GM12878 (cell line): ENCODE results near the gene SERPINB4. TPM values are rescaled to one million over a fixed set of nuclear protein-coding genes. Genes with fewer than 3 reads are reported as not detected.

ENCODE experiments used
- ATAC-seq: fragments of 200-7000 bp; cut with Tn5 transposase; 3 replicates; pipeline ENCODE4 v1.9.1; 2020; ENCODE audit warnings: mild to moderate bottlenecking, moderate library complexity
- BruUV-seq: library from RNA; stranded (reverse); fragments of 400-500 nt; replicated peaks from 2 replicates; lab custom pipeline; 2021; lab: Mats Ljungman, UMichigan
- CTCF ChIA-PET: fragments of 300-600 bp; sonication (Branson Sonifier 250); formaldehyde crosslinking; extraction: SDS; loops from one replicate; lab custom pipeline; 2021; ENCODE audit warnings: inconsistent platforms; lab: Yijun Ruan, JAX
- POLR2A ChIA-PET: fragments of 350-600 bp; formaldehyde crosslinking; extraction: SDS; loops from one replicate; lab custom pipeline; 2021; ENCODE audit warnings: inconsistent platforms; lab: Charles Lee
- RAD21 ChIA-PET: fragments of 300-600 bp; sonication (Branson Sonifier 250); formaldehyde crosslinking; loops from one replicate; lab custom pipeline; 2023; ENCODE audit warnings: antibody characterized with exemption; ENCODE audit not compliant: unreplicated experiment; lab: Charles Lee
- SMC1A ChIA-PET: fragments of 300-600 bp; sonication (Branson Sonifier 250); formaldehyde crosslinking; loops from one replicate; lab custom pipeline; 2023; ENCODE audit not compliant: unreplicated experiment, uncharacterized antibody; lab: Charles Lee
- DNase-seq: peaks from one replicate; pipeline ENCODE4 v3.0.0-alpha.2; 2011; ENCODE audit warnings: low read depth, low spot score
- FAIRE-seq: peaks from 3 replicates; lab custom pipeline; 2011; peaks lifted over from hg19 to GRCh38; lab: Jason Lieb, UNC
- H2AFZ ChIP-seq: 2 replicates; pipeline ENCODE4 v1.6.0; 2011; ENCODE audit warnings: low read depth, low read length, control low read depth; ENCODE audit not compliant: control insufficient read depth
- H3K27ac ChIP-seq: 2 replicates; pipeline ENCODE4 v1.5.1; 2011; ENCODE audit warnings: control low read depth; ENCODE audit not compliant: control insufficient read depth, insufficient read depth
- H3K27me3 ChIP-seq, 2 experiments: replicated peaks in 1 of 2; 2 replicates each; pipeline versions ENCODE4 v1.6.0 to v1.6.1; 2011; ENCODE audit warnings: low read length in 1 of 2; ENCODE audit not compliant: control insufficient read depth in 2 of 2, insufficient read depth in 2 of 2
- H3K36me3 ChIP-seq, 2 experiments: 2 replicates each; pipeline ENCODE4 v1.5.1; 2011; ENCODE audit warnings: low read length in 1 of 2; ENCODE audit not compliant: control insufficient read depth in 2 of 2, insufficient read depth in 2 of 2
- H3K4me1 ChIP-seq: 2 replicates; pipeline ENCODE4 v1.6.1; 2011; ENCODE audit warnings: mild to moderate bottlenecking, low read length, moderate library complexity, mixed read lengths; ENCODE audit not compliant: control insufficient read depth, insufficient read depth
- H3K4me2 ChIP-seq: 2 replicates; pipeline ENCODE4 v1.6.0; 2011; ENCODE audit warnings: control low read depth; ENCODE audit not compliant: control insufficient read depth, insufficient read depth
- H3K4me3 ChIP-seq: fragments of 200-600 bp; sonication (generic); 2 replicates; pipeline ENCODE4 v1.5.1; 2016
- H3K79me2 ChIP-seq: 2 replicates; pipeline ENCODE4 v1.6.0; 2011; ENCODE audit warnings: low read length; ENCODE audit not compliant: control insufficient read depth, insufficient read depth
- H3K9ac ChIP-seq: 2 replicates; pipeline ENCODE4 v1.8.0; 2011; ENCODE audit warnings: low read length, control low read depth, mixed read lengths; ENCODE audit not compliant: control insufficient read depth, insufficient read depth
- H3K9me3 ChIP-seq: replicated peaks from 3 replicates; pipeline ENCODE4 v1.5.1; 2011; ENCODE audit warnings: mild to moderate bottlenecking, low read length; ENCODE audit not compliant: control insufficient read depth, insufficient read depth
- H4K20me1 ChIP-seq: 2 replicates; pipeline ENCODE4 v1.6.0; 2011; ENCODE audit not compliant: control insufficient read depth, insufficient read depth
- ATF7 ChIP-seq: fragments of 450-650 bp; IDR thresholded peaks from 2 replicates; pipeline ENCODE4 v1.6.1; 2016; ENCODE audit warnings: low read depth, mild to moderate bottlenecking
- BCL11A ChIP-seq: IDR thresholded peaks from 2 replicates; pipeline ENCODE4 v1.6.1; 2011; ENCODE audit warnings: low read depth, low read length
- BRCA1 ChIP-seq: IDR thresholded peaks from 2 replicates; pipeline ENCODE4 v1.6.1; 2011; ENCODE audit warnings: low read depth, low read length, improper control_type of control experiment
- CHD2 ChIP-seq: IDR thresholded peaks from 2 replicates; pipeline ENCODE4 v1.6.1; 2011; ENCODE audit warnings: low read depth, low read length, improper control_type of control experiment, borderline replicate concordance
- CREB1 ChIP-seq: IDR thresholded peaks from 2 replicates; pipeline ENCODE4 v1.6.1; 2012; ENCODE audit warnings: low read depth, mild to moderate bottlenecking, inconsistent platforms
- EP300 ChIP-seq, 2 experiments: fragments of 150-350 bp in 1 of 2; IDR thresholded peaks; 2 replicates each; pipeline ENCODE4 v1.6.1; 2011 to 2012; ENCODE audit warnings: low read depth in 2 of 2, low read length in 2 of 2, borderline replicate concordance in 1 of 2, improper control_type of control experiment in 1 of 2, inconsistent platforms in 1 of 2; ENCODE audit not compliant: control insufficient read depth in 1 of 2
- ETV6 ChIP-seq, 2 experiments: fragments of 450-650 bp in 1 of 2; IDR thresholded peaks in 1 of 2; conservative IDR thresholded peaks in 1 of 2; 2 replicates each; pipeline ENCODE4 v1.6.1; 2014; ENCODE audit warnings: antibody characterized with exemption in 1 of 2, borderline replicate concordance in 1 of 2, low read depth in 1 of 2, mild to moderate bottlenecking in 1 of 2, moderate library complexity in 1 of 2
- KAT2A ChIP-seq: conservative IDR thresholded peaks from 2 replicates; pipeline ENCODE4 v1.6.1; 2011; ENCODE audit warnings: low read depth, low read length; ENCODE audit not compliant: control insufficient read depth
- LARP7 ChIP-seq: fragments of 450-650 bp; IDR thresholded peaks from 2 replicates; pipeline ENCODE4 v1.6.1; 2017; ENCODE audit warnings: mild to moderate bottlenecking
- MEF2A ChIP-seq: IDR thresholded peaks from 2 replicates; pipeline ENCODE4 v1.6.1; 2011; ENCODE audit warnings: low read depth, mild to moderate bottlenecking, low read length, moderate library complexity; ENCODE audit not compliant: insufficient read depth
- MTA3 ChIP-seq: IDR thresholded peaks from 2 replicates; pipeline ENCODE4 v1.6.1; 2012; ENCODE audit warnings: low read length, inconsistent platforms, borderline replicate concordance
- NFYA ChIP-seq: IDR thresholded peaks from 2 replicates; pipeline ENCODE4 v1.6.1; 2011; ENCODE audit warnings: low read depth, mild to moderate bottlenecking, low read length, improper control_type of control experiment, borderline replicate concordance
- SIN3A ChIP-seq: IDR thresholded peaks from 2 replicates; pipeline ENCODE4 v1.6.1; 2012; ENCODE audit warnings: low read depth, low read length, improper control_type of control experiment
- SUPT20H ChIP-seq: IDR thresholded peaks from 2 replicates; pipeline ENCODE4 v1.6.1; 2011; ENCODE audit warnings: low read depth, mild to moderate bottlenecking, low read length, moderate library complexity, borderline replicate concordance; ENCODE audit not compliant: control insufficient read depth
- TCF7 ChIP-seq: IDR thresholded peaks from 2 replicates; pipeline ENCODE4 v1.6.1; 2014; ENCODE audit warnings: antibody characterized with exemption, borderline replicate concordance
- ZSCAN29 ChIP-seq: fragments of 450-650 bp; IDR thresholded peaks from 2 replicates; pipeline ENCODE4 v1.6.1; 2017; ENCODE audit warnings: mild to moderate bottlenecking, moderate library complexity
- whole genome bisulfite sequencing: methylation state at CpG from one replicate; pipeline ENCODE4 v1.1.6; 2016; ENCODE audit warnings: low lambda C conversion rate; ENCODE audit not compliant: insufficient replicate concordance, insufficient coverage; ENCODE audit errors: missing lambda C conversion rate; 5-methylcytosine and 5-hydroxymethylcytosine counted together
- in situ Hi-C: fragments of 300-500 bp; cut with MboI; formaldehyde crosslinking; loops from 9 replicates; pipeline ENCODE4 v1.14.3; 2018; ENCODE audit warnings: mixed read lengths
- intact Hi-C: fragments of 100-400 bp; cut with micrococcal nuclease; formaldehyde crosslinking; loops from one replicate; pipeline ENCODE4 v1.14.2; 2022; ENCODE audit not compliant: unreplicated experiment
- polyA plus RNA-seq, 11 experiments: library from polyadenylated mRNA; depleted of rRNA in 4 of 11; unstranded in 6 of 11; stranded (reverse) in 5 of 11; fragments of >200 nt; fragmentation: Nextera tagmentation in 4 of 11; fragmentation: Illumina TruSeq in 1 of 11; extraction: Ambion mirVana in 4 of 11; extraction: Trizol in 1 of 11; gene quantifications; 1 replicate in 1 of 11; 2 replicates in 10 of 11; pipeline versions ENCODE4 v1.2.1 to v1.2.3, GENCODE V29; 2011 to 2016; ENCODE audit warnings: inconsistent platforms in 2 of 11, missing spikeins in 2 of 11, low read depth in 1 of 11
- total RNA-seq, 4 experiments: library from RNA; depleted of rRNA in 3 of 4; stranded (reverse); fragments of >200 nt in 3 of 4; fragmentation: Illumina TruSeq in 1 of 4; extraction: Trizol in 1 of 4; gene quantifications; 2 replicates each; pipeline versions ENCODE4 v1.2.1 to v1.2.3, GENCODE V29; 2013 to 2021
- TF ChIP-seq, protein P1 (sequence below): fragments of 450-650 bp; formaldehyde crosslinking; IDR thresholded peaks from 2 replicates; pipeline ENCODE4 v1.4.0; 2022; ENCODE audit warnings: mild to moderate bottlenecking, moderate library complexity
- TF ChIP-seq, protein P2 (sequence below): fragments of 450-650 bp; IDR thresholded peaks from 2 replicates; pipeline ENCODE4 v1.6.1; 2017; ENCODE audit warnings: borderline replicate concordance

Gene SERPINB4
- total and polyA plus RNA-seq, 10 of the 15 experiments (the other 5 are each of a cell fraction or from before 2014, with no cell fraction given): not detected

DNA sequence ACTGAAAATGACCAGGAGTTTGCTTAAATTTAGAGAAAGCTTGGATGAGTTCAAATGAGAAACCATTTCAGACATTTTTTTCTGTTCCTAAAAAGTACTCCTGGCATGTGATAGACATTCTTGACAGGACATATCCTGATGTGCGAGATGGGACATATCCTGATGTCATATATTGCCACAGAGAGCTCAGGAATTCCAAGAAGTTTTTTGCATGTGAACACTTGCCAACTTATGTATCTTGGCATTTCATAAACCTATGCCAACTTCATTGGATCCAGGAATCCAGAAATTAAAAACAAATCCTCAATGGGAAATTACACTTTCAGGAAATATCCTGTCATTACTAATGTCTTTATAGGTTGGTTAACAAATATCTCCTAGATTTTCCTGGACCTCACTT lies 20.5 kb upstream of the SERPINB4 start:
- Histone ChIP-seq H3K27ac (no peak overlapping the region), H3K27me3 (no peaks in the 10 kb centered on the region), H3K9me3 (no peaks in the 10 kb centered on the region)
- intact Hi-C loops: no loop called here
- in situ Hi-C loops: no loop called here
- CTCF ChIA-PET: interaction anchor here (0.6 kb wide), 1 partner anchor 10 kb away, joined by 3 read pairs; no protein-coding TSS in a partner anchor
- POLR2A ChIA-PET: no interaction called here
- DNase-seq: no peak
- no peak for TF ChIP-seq SUPT20H
- TF ChIP-seq CREB1: no peak
- no peak for TF ChIP-seq EP300 (IDR thresholded peaks at IDR 0.05; ENCODE audit: borderline replicate concordance in 1 of 2, control insufficient read depth in 1 of 2, low read depth in 2 of 2, low read length in 2 of 2)
- TF ChIP-seq MEF2A: no peak
- TF ChIP-seq ETV6 (conservative IDR thresholded peaks at IDR 0.05 in 1 of 2, IDR thresholded peaks at IDR 0.05 in 1 of 2; ENCODE audit: borderline replicate concordance in 1 of 2, low read depth in 1 of 2): no peak
- TF ChIP-seq ATF7: no peak
- TF ChIP-seq NFYA: no peak
- TF ChIP-seq, protein P1, sequence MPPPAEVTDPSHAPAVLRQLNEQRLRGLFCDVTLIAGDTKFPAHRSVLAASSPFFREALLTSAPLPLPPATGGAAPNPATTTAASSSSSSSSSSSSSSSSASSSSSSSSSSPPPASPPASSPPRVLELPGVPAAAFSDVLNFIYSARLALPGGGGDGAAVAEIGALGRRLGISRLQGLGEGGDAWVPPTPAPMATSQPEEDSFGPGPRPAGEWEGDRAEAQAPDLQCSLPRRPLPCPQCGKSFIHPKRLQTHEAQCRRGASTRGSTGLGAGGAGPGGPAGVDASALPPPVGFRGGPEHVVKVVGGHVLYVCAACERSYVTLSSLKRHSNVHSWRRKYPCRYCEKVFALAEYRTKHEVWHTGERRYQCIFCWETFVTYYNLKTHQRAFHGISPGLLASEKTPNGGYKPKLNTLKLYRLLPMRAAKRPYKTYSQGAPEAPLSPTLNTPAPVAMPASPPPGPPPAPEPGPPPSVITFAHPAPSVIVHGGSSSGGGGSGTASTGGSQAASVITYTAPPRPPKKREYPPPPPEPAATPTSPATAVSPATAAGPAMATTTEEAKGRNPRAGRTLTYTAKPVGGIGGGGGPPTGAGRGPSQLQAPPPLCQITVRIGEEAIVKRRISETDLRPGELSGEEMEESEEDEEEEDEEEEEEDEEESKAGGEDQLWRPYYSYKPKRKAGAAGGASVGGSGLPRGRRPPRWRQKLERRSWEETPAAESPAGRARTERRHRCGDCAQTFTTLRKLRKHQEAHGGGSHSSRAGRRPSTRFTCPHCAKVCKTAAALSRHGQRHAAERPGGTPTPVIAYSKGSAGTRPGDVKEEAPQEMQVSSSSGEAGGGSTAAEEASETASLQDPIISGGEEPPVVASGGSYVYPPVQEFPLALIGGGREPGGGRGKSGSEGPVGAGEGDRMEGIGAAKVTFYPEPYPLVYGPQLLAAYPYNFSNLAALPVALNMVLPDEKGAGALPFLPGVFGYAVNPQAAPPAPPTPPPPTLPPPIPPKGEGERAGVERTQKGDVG (CRISPR knock-in tag): no peak
- TF ChIP-seq LARP7: no peak
- TF ChIP-seq BCL11A: no peak
- no peak for TF ChIP-seq SIN3A
- no peak for TF ChIP-seq KAT2A
- TF ChIP-seq MTA3: no peak
- no peak for TF ChIP-seq TCF7
- TF ChIP-seq, protein P2, sequence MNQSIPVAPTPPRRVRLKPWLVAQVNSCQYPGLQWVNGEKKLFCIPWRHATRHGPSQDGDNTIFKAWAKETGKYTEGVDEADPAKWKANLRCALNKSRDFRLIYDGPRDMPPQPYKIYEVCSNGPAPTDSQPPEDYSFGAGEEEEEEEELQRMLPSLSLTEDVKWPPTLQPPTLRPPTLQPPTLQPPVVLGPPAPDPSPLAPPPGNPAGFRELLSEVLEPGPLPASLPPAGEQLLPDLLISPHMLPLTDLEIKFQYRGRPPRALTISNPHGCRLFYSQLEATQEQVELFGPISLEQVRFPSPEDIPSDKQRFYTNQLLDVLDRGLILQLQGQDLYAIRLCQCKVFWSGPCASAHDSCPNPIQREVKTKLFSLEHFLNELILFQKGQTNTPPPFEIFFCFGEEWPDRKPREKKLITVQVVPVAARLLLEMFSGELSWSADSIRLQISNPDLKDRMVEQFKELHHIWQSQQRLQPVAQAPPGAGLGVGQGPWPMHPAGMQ: no peak
- no peak for TF ChIP-seq CHD2
- no peak for TF ChIP-seq ZSCAN29
- TF ChIP-seq BRCA1: no peak
- TF ChIP-seq, all 136 proteins: peak for 0
- ChIA-PET RAD21 (no interaction called here), SMC1A (interaction anchor here (0.7 kb wide), 1 partner anchor 14 kb away, joined by 3 read pairs; no protein-coding TSS in a partner anchor)
- H4K20me1 ChIP-seq: no peaks in the 10 kb centered on the region
- no peak overlapping the region for H3K4me2 ChIP-seq
- H2AFZ ChIP-seq: no peak overlapping the region
- no TSS peak for BruUV-seq
- FAIRE-seq (no peak), ATAC-seq (no peak)
- no peaks in the 10 kb centered on the region for H3K36me3 ChIP-seq
- WGBS: 0% methylated on average over 1 of the region's 1 CpG
- H3K4me3 ChIP-seq: no peak overlapping the region
- H3K79me2 ChIP-seq: no peaks in the 10 kb centered on the region
- H3K4me1 ChIP-seq: no peaks in the 10 kb centered on the region
- H3K9ac ChIP-seq: no peak overlapping the region
